Natural killer cell (primary cell): ENCODE data around the gene ISLR2. TPM values are rescaled to one million over a fixed set of nuclear protein-coding genes. Genes with fewer than 3 reads are reported as not detected.

Experiments used
- ATAC-seq, 3 donors: fragments of 150-1000 bp in 2 of 3; fragments of 200-7000 bp in 1 of 3; cut with Tn5 transposase; 1 replicate in 1 of 3; 2 replicates in 2 of 3; pipeline ENCODE4 v1.10.0; 2021; ENCODE audit warnings: mild to moderate bottlenecking in 2 of 3, moderate library complexity in 2 of 3
- DNase-seq, 2 donors: peaks; one replicate each; pipeline versions ENCODE4 v3.0.0 to v3.0.0-alpha.2; 2013 to 2021; ENCODE audit warnings: mixed read lengths in 1 of 2
- H3K27ac ChIP-seq: one replicate; pipeline ENCODE4 v1.5.1; 2013; ENCODE audit warnings: mild to moderate bottlenecking, low read length
- H3K27me3 ChIP-seq: one replicate; pipeline ENCODE4 v1.6.1; 2013; ENCODE audit warnings: low read length; ENCODE audit not compliant: control insufficient read depth, insufficient read depth
- H3K36me3 ChIP-seq: one replicate; pipeline ENCODE4 v1.6.1; 2013; ENCODE audit warnings: low read length; ENCODE audit not compliant: control insufficient read depth, insufficient read depth
- H3K4me1 ChIP-seq: one replicate; pipeline ENCODE4 v1.6.1; 2013; ENCODE audit warnings: low read length; ENCODE audit not compliant: control insufficient read depth, insufficient read depth
- H3K4me3 ChIP-seq: one replicate; pipeline ENCODE4 v1.5.1; 2013; ENCODE audit warnings: low read length
- H3K9me3 ChIP-seq: one replicate; pipeline ENCODE4 v1.6.1; 2013; ENCODE audit warnings: low read length; ENCODE audit not compliant: control insufficient read depth, insufficient read depth
- H3K27ac Mint-ChIP-seq, 2 donors: one replicate each; pipeline ENCODE4 v1.8.0; 2022; ENCODE audit warnings: mild to moderate bottlenecking in 2 of 2, mixed read lengths in 2 of 2, moderate library complexity in 1 of 2
- H3K27me3 Mint-ChIP-seq, 2 donors: one replicate each; pipeline ENCODE4 v1.8.0; 2022; ENCODE audit warnings: low read depth in 2 of 2, mixed read lengths in 2 of 2
- H3K36me3 Mint-ChIP-seq: one replicate; pipeline ENCODE4 v1.8.0; 2022; ENCODE audit warnings: mixed read lengths
- H3K4me1 Mint-ChIP-seq, 2 donors: one replicate each; pipeline ENCODE4 v1.8.0; 2022; ENCODE audit warnings: mixed read lengths in 2 of 2
- H3K4me3 Mint-ChIP-seq: one replicate; pipeline ENCODE4 v1.8.0; 2022; ENCODE audit warnings: mild to moderate bottlenecking, moderate library complexity, mixed read lengths
- H3K9me3 Mint-ChIP-seq, 2 donors: one replicate each; pipeline ENCODE4 v1.8.0; 2022; ENCODE audit warnings: mixed read lengths in 2 of 2
- WGBS: methylation state at CpG from one replicate; pipeline ENCODE4 v1.1.7; 2013; ENCODE audit warnings: missing lambda C conversion rate; ENCODE audit not compliant: insufficient coverage; 5-methylcytosine and 5-hydroxymethylcytosine counted together
- intact Hi-C: fragments of 100-400 bp; cut with micrococcal nuclease; formaldehyde crosslinking; loops from one replicate; pipeline ENCODE4 v1.14.2; 2022
- total RNA-seq, 4 donors: library from RNA; stranded (reverse); fragments of 120-200 nt in 1 of 4; gene quantifications; one replicate each; pipeline versions ENCODE4 v1.2.3 to v1.2.4, GENCODE V29; 2013 to 2022
- TF ChIP-seq, protein P1 (sequence below): fragments of 200-600 bp; IDR thresholded peaks from one replicate; pipeline ENCODE4 v1.8.0; 2022; ENCODE audit warnings: antibody characterized with exemption

Gene ISLR2
- total RNA-seq, 3 donors from 2014 or later (not counting 1 experiment from before 2014, with no cell fraction given) = not detected

- no peak for DNase-seq
- ATAC-seq = no peak
- intact Hi-C loops = no loop called here
- no peaks in the 10 kb centered on the region for H3K36me3 Mint-ChIP-seq
- no peak overlapping the region for H3K27ac ChIP-seq
- no peaks in the 10 kb centered on the region for H3K9me3 ChIP-seq
- peaks cover 0 to 2% of the 10 kb centered on the region in 2 donors for H3K27me3 Mint-ChIP-seq
- no peak overlapping the region for H3K4me3 Mint-ChIP-seq
- H3K4me1 ChIP-seq = no peaks in the 10 kb centered on the region
- H3K9me3 Mint-ChIP-seq = no peaks in the 10 kb centered on the region
- TF ChIP-seq, protein P1, sequence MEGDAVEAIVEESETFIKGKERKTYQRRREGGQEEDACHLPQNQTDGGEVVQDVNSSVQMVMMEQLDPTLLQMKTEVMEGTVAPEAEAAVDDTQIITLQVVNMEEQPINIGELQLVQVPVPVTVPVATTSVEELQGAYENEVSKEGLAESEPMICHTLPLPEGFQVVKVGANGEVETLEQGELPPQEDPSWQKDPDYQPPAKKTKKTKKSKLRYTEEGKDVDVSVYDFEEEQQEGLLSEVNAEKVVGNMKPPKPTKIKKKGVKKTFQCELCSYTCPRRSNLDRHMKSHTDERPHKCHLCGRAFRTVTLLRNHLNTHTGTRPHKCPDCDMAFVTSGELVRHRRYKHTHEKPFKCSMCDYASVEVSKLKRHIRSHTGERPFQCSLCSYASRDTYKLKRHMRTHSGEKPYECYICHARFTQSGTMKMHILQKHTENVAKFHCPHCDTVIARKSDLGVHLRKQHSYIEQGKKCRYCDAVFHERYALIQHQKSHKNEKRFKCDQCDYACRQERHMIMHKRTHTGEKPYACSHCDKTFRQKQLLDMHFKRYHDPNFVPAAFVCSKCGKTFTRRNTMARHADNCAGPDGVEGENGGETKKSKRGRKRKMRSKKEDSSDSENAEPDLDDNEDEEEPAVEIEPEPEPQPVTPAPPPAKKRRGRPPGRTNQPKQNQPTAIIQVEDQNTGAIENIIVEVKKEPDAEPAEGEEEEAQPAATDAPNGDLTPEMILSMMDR = no peak
- 74% methylated on average over 8 of the region's 8 CpGs for whole genome bisulfite sequencing
- H3K36me3 ChIP-seq = no peaks in the 10 kb centered on the region
- H3K4me3 ChIP-seq = no peak overlapping the region
- H3K27me3 ChIP-seq = no peaks in the 10 kb centered on the region
- no peaks in the 10 kb centered on the region for H3K4me1 Mint-ChIP-seq
- H3K27ac Mint-ChIP-seq = no peak overlapping the region
These were observed 55.4 kb downstream of the ISLR2 start for GRCh38 chr15:74185710-74186348.

Other genes starting within 250 kb of the ISLR2 start
- 1 to 10 TPM; 1.1 to 1.4 (median 1.3) TPM for gene LOXL1, start 204.1 kb upstream of the ISLR2 start, total RNA-seq
- 1 to 10 TPM; 5.6 to 8.2 (median 7.0) TPM for gene STOML1, start 138.3 kb upstream of the ISLR2 start, total RNA-seq
- gene PML, start 135.9 kb upstream of the ISLR2 start, total RNA-seq = 10 to 100 TPM; 65.8 to 68.7 (median 67.6) TPM
- gene GOLGA6A, start 48.0 kb upstream of the ISLR2 start, total RNA-seq = under 1 TPM in 2 of 3 donors, not detected in 1; 0.16 to 0.82 TPM
- not detected for gene ISLR, start 43.1 kb downstream of the ISLR2 start, total RNA-seq
- gene STRA6, start 72.2 kb downstream of the ISLR2 start, total RNA-seq = not detected
- not detected for gene CCDC33, start 105.7 kb downstream of the ISLR2 start, total RNA-seq
- 1 to 10 TPM in 1 of 3 donors, not detected in 2; 5.1 TPM for gene CYP11A1, start 237.1 kb downstream of the ISLR2 start, total RNA-seq